Tibial nerve (tissue), 3 donors: ENCODE results near the gene NLRP6.
"Not testable (repeated sequence)": the region's sequence is repeated elsewhere in the genome, so short reads cannot be mapped to it uniquely, and the experiment has no call there.

ENCODE experiments used
- CTCF ChIP-seq, 5 experiments: fragments of 200-600 bp in 3 of 5; fragments of 450-650 bp in 2 of 5; sonication (generic) in 3 of 5; IDR thresholded peaks; one replicate each; pipeline ENCODE4 v1.5.1; 2016 to 2019; ENCODE audit warnings: antibody characterized with exemption in 5 of 5, mild to moderate bottlenecking in 3 of 5, moderate library complexity in 2 of 5
- POLR2A ChIP-seq, 2 donors: fragments of 450-650 bp; IDR thresholded peaks; one replicate each; pipeline ENCODE4 v1.6.1; 2017; ENCODE audit warnings: antibody characterized with exemption in 2 of 2, mild to moderate bottlenecking in 2 of 2, moderate library complexity in 2 of 2

DNA sequence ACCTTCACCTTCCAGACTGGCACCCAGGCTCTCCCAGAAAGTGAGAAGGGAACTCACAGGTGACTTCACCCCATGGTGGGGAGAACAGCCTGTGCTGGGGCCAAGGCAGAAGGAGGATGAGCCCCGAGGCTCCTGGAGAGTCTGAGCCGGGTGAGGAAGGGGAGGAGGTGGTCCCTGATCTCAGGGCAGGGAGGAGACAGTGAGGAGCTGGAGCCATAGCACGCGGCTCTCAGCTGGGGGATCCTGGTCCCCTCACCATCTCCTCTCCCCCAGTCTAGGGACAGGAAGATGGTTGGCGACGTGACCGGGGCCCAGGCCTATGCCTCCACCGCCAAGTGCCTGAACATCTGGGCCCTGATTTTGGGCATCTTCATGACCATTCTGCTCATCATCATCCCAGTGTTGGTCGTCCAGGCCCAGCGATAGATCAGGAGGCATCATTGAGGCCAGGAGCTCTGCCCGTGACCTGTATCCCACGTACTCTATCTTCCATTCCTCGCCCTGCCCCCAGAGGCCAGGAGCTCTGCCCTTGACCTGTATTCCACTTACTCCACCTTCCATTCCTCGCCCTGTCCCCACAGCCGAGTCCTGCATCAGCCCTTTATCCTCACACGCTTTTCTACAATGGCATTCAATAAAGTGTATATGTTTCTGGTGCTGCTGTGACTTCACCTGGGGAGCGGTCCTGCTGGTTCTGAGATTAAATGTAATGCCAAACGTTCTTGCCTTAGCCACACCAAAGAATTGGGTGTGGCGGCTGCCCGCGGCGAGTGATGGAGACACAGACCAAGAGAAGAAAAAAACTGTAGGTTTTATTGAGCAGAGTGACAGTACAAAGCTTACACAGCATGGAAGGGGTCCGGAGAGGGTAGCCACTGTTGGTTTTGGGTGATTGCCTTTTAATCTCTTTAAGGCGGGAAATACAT lies 30.8 kb downstream of the NLRP6 start:
- TF ChIP-seq CTCF, POLR2A (IDR thresholded peaks at IDR 0.05): not testable (repeated sequence)
